ENCODE results near the gene RALGAPA2.

- no peak for TF ChIP-seq CTCF (IDR thresholded peaks at IDR 0.05)
- TF ChIP-seq EP300 (IDR thresholded peaks at IDR 0.05): no peak
- TF ChIP-seq POLR2A (IDR thresholded peaks at IDR 0.05): no peak
These were observed 190.7 kb downstream of the RALGAPA2 start for GRCh38 chr20:20521736-20522135.
